Immature natural killer cell (primary cell): ENCODE measurements around the gene ZDHHC19. TPM values are rescaled to one million over a fixed set of nuclear protein-coding genes. Genes with fewer than 3 reads are reported as not detected.

Experiments
- DNase-seq, 3 donors: peaks; one replicate each; pipeline ENCODE4 v3.0.0; 2022; ENCODE audit warnings: mixed read lengths in 1 of 3
- H3K27ac Mint-ChIP-seq, 6 donors: one replicate each; pipeline ENCODE4 v1.8.0; 2020; ENCODE audit warnings: mixed read lengths in 6 of 6, mild to moderate bottlenecking in 5 of 6, inconsistent platforms in 4 of 6, moderate library complexity in 3 of 6
- H3K27me3 Mint-ChIP-seq, 3 donors: one replicate each; pipeline ENCODE4 v1.8.0; 2020 to 2021; ENCODE audit warnings: low read depth in 3 of 3, mild to moderate bottlenecking in 3 of 3, mixed read lengths in 3 of 3, moderate library complexity in 3 of 3, inconsistent platforms in 1 of 3
- H3K36me3 Mint-ChIP-seq, 3 donors: one replicate each; pipeline ENCODE4 v1.8.0; 2020; ENCODE audit warnings: mixed read lengths in 3 of 3, inconsistent platforms in 2 of 3, mild to moderate bottlenecking in 2 of 3
- H3K4me1 Mint-ChIP-seq, 2 donors: one replicate each; pipeline ENCODE4 v1.8.0; 2020; ENCODE audit warnings: inconsistent platforms in 2 of 2, mild to moderate bottlenecking in 2 of 2, mixed read lengths in 2 of 2, moderate library complexity in 1 of 2
- H3K4me3 Mint-ChIP-seq, 5 donors: one replicate each; pipeline ENCODE4 v1.8.0; 2020; ENCODE audit warnings: mild to moderate bottlenecking in 5 of 5, mixed read lengths in 5 of 5, inconsistent platforms in 3 of 5, moderate library complexity in 3 of 5
- H3K9me3 Mint-ChIP-seq, 6 donors: one replicate each; pipeline ENCODE4 v1.8.0; 2020; ENCODE audit warnings: mild to moderate bottlenecking in 6 of 6, mixed read lengths in 6 of 6, inconsistent platforms in 4 of 6, moderate library complexity in 3 of 6
- polyA plus RNA-seq, 3 donors: library from polyadenylated mRNA; unstranded; fragments of 300-500 nt; fragmentation: Illumina TruSeq; gene quantifications; one replicate each; pipeline ENCODE4 v1.2.3, GENCODE V29; 2021

Gene ZDHHC19
- polyA plus RNA-seq, 3 donors from 2014 or later, result not detected

- Mint-ChIP-seq H3K27me3 (peaks cover 2 to 3% (median 2%) of the 10 kb centered on the region in 3 donors), H3K27ac (no peak overlapping the region), H3K9me3 (peaks cover 0 to 3% (median 0%) of the 10 kb centered on the region in 6 donors), H3K4me3 (no peak overlapping the region), H3K36me3 (no peaks in the 10 kb centered on the region), H3K4me1 (peaks cover 3 to 4% of the 10 kb centered on the region in 2 donors)
- no peak for DNase-seq
Observed at GRCh38 chr3:196149831-196150301, 61.3 kb downstream of the ZDHHC19 start.

GRCh38 chr3:196149375-196149774, 61.8 kb downstream of the ZDHHC19 start:
- Mint-ChIP-seq H3K27ac (no peak overlapping the region), H3K9me3 (peaks cover 0 to 3% (median 0%) of the 10 kb centered on the region in 6 donors), H3K36me3 (no peaks in the 10 kb centered on the region), H3K4me3 (no peak overlapping the region), H3K4me1 (peaks cover 7 to 8% of the 10 kb centered on the region in 2 donors), H3K27me3 (peaks cover 1 to 5% (median 2%) of the 10 kb centered on the region in 3 donors)
- DNase-seq, result no peak

Other genes with a start within 250 kb of the ZDHHC19 start
- 10 to 100 TPM in 1 of 3 donors, 1 to 10 TPM in 2; 8.9 to 11.0 (median 9.7) TPM for gene TFRC, start 129.3 kb downstream of the ZDHHC19 start, polyA plus RNA-seq
- gene SLC51A, start 5.1 kb upstream of the ZDHHC19 start, polyA plus RNA-seq, result 1 to 10 TPM in 1 of 3 donors, under 1 TPM in 1, not detected in 1; 0.62 to 1.6 TPM
- 10 to 100 TPM; 19.4 to 38.3 (median 32.0) TPM for gene PCYT1A, start 76.3 kb upstream of the ZDHHC19 start, polyA plus RNA-seq
- gene DYNLT2B, start 106.8 kb upstream of the ZDHHC19 start, polyA plus RNA-seq, result 10 to 100 TPM; 15.6 to 17.8 (median 16.8) TPM
- 10 to 100 TPM in 1 of 3 donors, 1 to 10 TPM in 1, under 1 TPM in 1; 0.84 to 10.5 (median 5.1) TPM for gene TM4SF19, start 127.0 kb upstream of the ZDHHC19 start, polyA plus RNA-seq
- gene UBXN7, start 221.0 kb upstream of the ZDHHC19 start, polyA plus RNA-seq, result 10 to 100 TPM; 13.8 to 36.7 (median 18.5) TPM